NT2/D1 (cell line): ENCODE data around the gene MAU2.

Experiments used
- SUZ12 ChIP-seq: IDR thresholded peaks from 2 replicates; pipeline ENCODE4 v1.6.1; 2011; ENCODE audit not compliant: insufficient read length, insufficient read depth; ENCODE audit errors: extremely low read depth
- ZNF274 ChIP-seq: IDR thresholded peaks from 2 replicates; pipeline ENCODE4 v1.6.1; 2011; ENCODE audit warnings: mild to moderate bottlenecking, low read depth, low read length

DNA sequence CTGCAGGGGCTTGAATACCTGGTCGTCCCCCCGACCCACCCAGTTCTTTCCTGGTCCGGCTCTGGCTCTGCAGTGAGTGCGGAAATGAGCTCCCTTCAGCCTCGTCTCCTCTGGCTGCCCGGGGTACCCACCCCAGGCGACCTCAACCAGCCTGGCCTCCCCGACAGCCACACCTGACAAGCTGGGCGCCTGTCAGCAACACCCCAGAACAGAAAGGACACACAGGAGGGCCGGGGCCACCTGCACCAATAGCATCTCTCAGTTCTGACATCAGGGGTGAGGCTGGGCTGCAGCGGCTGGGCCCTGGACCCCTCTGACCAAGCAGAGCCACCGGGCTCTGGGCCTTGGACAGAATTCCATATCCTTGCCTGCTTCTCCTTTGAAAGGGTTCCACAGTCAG is 20.0 kb upstream of the MAU2 start:
- TF ChIP-seq SUZ12 (no peak), ZNF274 (no peak)
